ENCODE results near the gene LDLRAP1. TPM values are rescaled to one million over a fixed set of nuclear protein-coding genes. Genes with fewer than 3 reads are reported as not detected.

LDLRAP1 gene
- total and polyA plus RNA-seq, 9 of the 15 experiments (the other 6 are each of a cell fraction or from before 2014, with no cell fraction given), result 0.56 to 29.6 (median 16.2) TPM

GRCh38 chr1:25543425-25544242 lies at the start of gene LDLRAP1 (continued):
- peak; percentile 87 for TF ChIP-seq GMEB1 (CRISPR knock-in tag; IDR thresholded peaks at IDR 0.05)
- TF ChIP-seq CTCF (IDR thresholded peaks at IDR 0.05 in 2 of 3, conservative IDR thresholded peaks at IDR 0.05 in 1 of 3; ENCODE audit: insufficient read depth in 2 of 3, low read depth in 1 of 3, low read length in 3 of 3), result peak in 2 of 3 experiments; percentile 14 to 21; a peak in 1 of 6 replicates
- no peak for TF ChIP-seq GATA2 (CRISPR knock-in tag; IDR thresholded peaks at IDR 0.05)
- 0 out of 2 replicates have a peak, but pooled peaks have one; percentile 55 for TF ChIP-seq CREB3L1 (IDR thresholded peaks at IDR 0.05; ENCODE audit: borderline replicate concordance, low read depth)
- peak; percentile 18 for TF ChIP-seq CREM (IDR thresholded peaks at IDR 0.05; ENCODE audit: low read depth)
- 0 out of 4 replicates have a peak, but pooled peaks have one; percentile 12 to 53 for TF ChIP-seq UBTF (IDR thresholded peaks at IDR 0.05; ENCODE audit: borderline replicate concordance in 1 of 2, low read depth in 2 of 2, low read length in 2 of 2)
- no peak for TF ChIP-seq MCM7 (IDR thresholded peaks at IDR 0.05)
- TF ChIP-seq CHD2 (IDR thresholded peaks at IDR 0.05; ENCODE audit: low read depth, low read length), result no peak
- TF ChIP-seq MNT (conservative IDR thresholded peaks at IDR 0.05), result 0 out of 4 replicates have a peak, but pooled peaks of 1 of the 2 experiments have one; percentile 25
- 0 out of 2 replicates have a peak, but pooled peaks have one; percentile 30 for TF ChIP-seq XRCC5 (IDR thresholded peaks at IDR 0.05; ENCODE audit: low read depth, low read length)
- TF ChIP-seq SUPT5H (IDR thresholded peaks at IDR 0.05), result 0 out of 2 replicates have a peak, but pooled peaks have one; percentile 48
- no peak for TF ChIP-seq ZHX1 (conservative IDR thresholded peaks at IDR 0.05; ENCODE audit: low read length)
- peak; percentile 52; the same call in 1 of the 2 replicates for TF ChIP-seq POLR2AphosphoS5 (IDR thresholded peaks at IDR 0.05; ENCODE audit: control insufficient read depth, insufficient read depth, low read depth, low read length)

Measured in K562 (cell line).